Esophagus squamous epithelium (tissue), 5 donors: ENCODE results near the gene CAGE1. TPM values are rescaled to one million over a fixed set of nuclear protein-coding genes. Genes with fewer than 3 reads are reported as not detected.
"Not testable (repeated sequence)": the region's sequence is repeated elsewhere in the genome, so short reads cannot be mapped to it uniquely, and the experiment has no call there.

Experiments used
- DNase-seq: peaks from one replicate; lab custom pipeline; 2025; lab: John Stamatoyannopoulos, UW
- H3K27ac ChIP-seq, 4 donors: fragments of 200-600 bp; sonication (generic); one replicate each; pipeline ENCODE4 v1.5.1; 2016 to 2019; ENCODE audit warnings: mild to moderate bottlenecking in 1 of 4
- H3K27me3 ChIP-seq, 4 donors: fragments of 200-600 bp; sonication (generic); 1 replicate in 3 of 4; 2 replicates in 1 of 4; pipeline versions ENCODE4 v1.5.1 to v1.6.0; 2017 to 2021; ENCODE audit warnings: antibody characterized with exemption in 1 of 4
- H3K36me3 ChIP-seq, 3 donors: fragments of 200-600 bp; sonication (generic); one replicate each; pipeline ENCODE4 v1.5.1; 2016 to 2019
- H3K4me1 ChIP-seq, 3 donors: fragments of 200-600 bp; sonication (generic); one replicate each; pipeline ENCODE4 v1.5.1; 2017 to 2019
- H3K4me3 ChIP-seq, 4 donors: fragments of 200-600 bp; sonication (generic); 1 replicate in 3 of 4; 2 replicates in 1 of 4; pipeline ENCODE4 v1.5.1; 2016 to 2019; ENCODE audit warnings: mild to moderate bottlenecking in 2 of 4, moderate library complexity in 1 of 4
- H3K9me3 ChIP-seq, 3 donors: fragments of 200-600 bp; sonication (generic); one replicate each; pipeline ENCODE4 v1.5.1; 2016 to 2019
- CTCF ChIP-seq, 6 experiments: fragments of 450-650 bp in 4 of 6; fragments of 200-600 bp in 2 of 6; sonication (generic) in 2 of 6; IDR thresholded peaks; one replicate each; pipeline ENCODE4 v1.5.1; 2016 to 2019; ENCODE audit warnings: antibody characterized with exemption in 6 of 6, mild to moderate bottlenecking in 4 of 6, moderate library complexity in 4 of 6
- POLR2A ChIP-seq, 4 donors: fragments of 450-650 bp; IDR thresholded peaks; one replicate each; pipeline ENCODE4 v1.6.1; 2017; ENCODE audit warnings: antibody characterized with exemption in 4 of 4, mild to moderate bottlenecking in 4 of 4, moderate library complexity in 3 of 4
- WGBS, 2 donors: methylation state at CpG; one replicate each; pipeline ENCODE4 v1.1.5; 2018; 5-methylcytosine and 5-hydroxymethylcytosine counted together
- intact Hi-C: fragments of 100-400 bp; cut with DNase I; formaldehyde crosslinking; loops from one replicate; pipeline ENCODE4 v1.15.0; 2022
- total RNA-seq, 4 donors: library from RNA; depleted of rRNA; stranded (reverse); fragments of >200 nt; gene quantifications; one replicate each; pipeline ENCODE4 v1.1.0, GENCODE V29; 2016
- donor health status: DM: yes; HTN: yes; CAD: no.

Gene CAGE1
- total RNA-seq, 4 donors from 2014 or later = 0.09 TPM; not detected in 3

GRCh38 chr6:7344773-7345450 is 44.6 kb downstream of the CAGE1 start:
- intact Hi-C loops, H3K36me3 ChIP-seq, H3K27me3 ChIP-seq, H3K27ac ChIP-seq, DNase-seq, H3K9me3 ChIP-seq, H3K4me3 ChIP-seq: not testable (repeated sequence)
- peaks cover 0 to 14% (median 6%) of the 10 kb centered on the region in 3 donors for H3K4me1 ChIP-seq
- WGBS, 2 donors = 84 to 90% methylated on average over 6 to 9 of the region's 10 CpGs

GRCh38 chr6:7343546-7344475 is 45.7 kb downstream of the CAGE1 start:
- Histone ChIP-seq H3K9me3 (no peaks in the 10 kb centered on the region), H3K36me3 (no peaks in the 10 kb centered on the region), H3K27me3 (peaks cover 0 to 4% (median 0%) of the 10 kb centered on the region in 4 donors), H3K4me1 (peaks cover 0 to 14% (median 6%) of the 10 kb centered on the region in 3 donors), H3K27ac (no peak overlapping the region), H3K4me3 (peak overlapping the region in 1 of 4 donors; percentile 8)
- intact Hi-C loops = no loop called here
- TF ChIP-seq CTCF (IDR thresholded peaks at IDR 0.05) (no peak), POLR2A (IDR thresholded peaks at IDR 0.05) (no peak)
- no peak for DNase-seq
- WGBS, 2 donors = 74 to 77% methylated on average over 11 to 18 of the region's 29 CpGs

- intact Hi-C loops = no loop called here
- no peak for TF ChIP-seq CTCF (IDR thresholded peaks at IDR 0.05)
- TF ChIP-seq POLR2A (IDR thresholded peaks at IDR 0.05) = no peak
- WGBS, 2 donors = 72 to 85% methylated on average over 4 to 9 of the region's 9 CpGs
- Histone ChIP-seq H3K9me3 (no peaks in the 10 kb centered on the region), H3K27ac (no peak overlapping the region), H3K4me1 (peaks cover 0 to 3% (median 0%) of the 10 kb centered on the region in 3 donors), H3K4me3 (no peak overlapping the region), H3K27me3 (peaks cover 0 to 4% (median 0%) of the 10 kb centered on the region in 4 donors), H3K36me3 (no peaks in the 10 kb centered on the region)
- no peak for DNase-seq
Observed at GRCh38 chr6:7341989-7342742, 47.4 kb downstream of the CAGE1 start.

- TF ChIP-seq POLR2A (IDR thresholded peaks at IDR 0.05) (no peak), CTCF (IDR thresholded peaks at IDR 0.05) (no peak)
- intact Hi-C loops = no loop called here
- DNase-seq = no peak
- Histone ChIP-seq H3K9me3 (no peaks in the 10 kb centered on the region), H3K27ac (no peak overlapping the region), H3K36me3 (no peaks in the 10 kb centered on the region), H3K4me3 (no peak overlapping the region), H3K27me3 (peaks cover 0 to 4% (median 0%) of the 10 kb centered on the region in 4 donors), H3K4me1 (no peaks in the 10 kb centered on the region)
- 90 to 100% methylated on average over 2 to 3 of the region's 3 CpGs for WGBS, 2 donors
Observed at GRCh38 chr6:7341271-7341670, 48.3 kb downstream of the CAGE1 start.

- peak in 1 of 6 experiments; percentile 23 for TF ChIP-seq CTCF (IDR thresholded peaks at IDR 0.05)
- H3K4me3 ChIP-seq, H3K4me1 ChIP-seq, H3K36me3 ChIP-seq, H3K9me3 ChIP-seq, intact Hi-C loops, DNase-seq, H3K27ac ChIP-seq, H3K27me3 ChIP-seq: not testable (repeated sequence)
- 74 to 83% methylated on average over 9 to 13 of the region's 14 CpGs for WGBS, 2 donors
Observed at GRCh38 chr6:7339007-7339732, 50.4 kb downstream of the CAGE1 start.
